Neural cell (in vitro differentiated cells): Measurements from ENCODE around the gene AMBP. TPM values are rescaled to one million over a fixed set of nuclear protein-coding genes. Genes with fewer than 3 reads are reported as not detected.

Source experiments
- H2AFZ ChIP-seq: fragments of 200-600, 300-800 bp; sonication (generic), shearing (Covaris generic); 2 replicates; pipeline ENCODE4 v1.6.0; 2014; ENCODE audit warnings: low read depth, mild to moderate bottlenecking, antibody characterized with exemption, low read length, moderate library complexity
- H3F3A ChIP-seq: fragments of 200-600 bp; shearing (Covaris generic); 2 replicates; pipeline ENCODE4 v1.6.1; 2016; ENCODE audit warnings: mild to moderate bottlenecking, moderate library complexity, mixed read lengths, antibody characterized with exemption, low read length; ENCODE audit not compliant: insufficient read depth, poor library complexity, severe bottlenecking
- H3K27ac ChIP-seq: fragments of 200-600, 300-800 bp; sonication (generic), shearing (Covaris generic); 2 replicates; pipeline ENCODE4 v1.5.1; 2014; ENCODE audit warnings: mild to moderate bottlenecking, low read length, moderate library complexity
- H3K27me3 ChIP-seq: fragments of 300-800, 200-600 bp; sonication (generic), shearing (Covaris generic); 2 replicates; pipeline ENCODE4 v1.6.0; 2014; ENCODE audit warnings: mild to moderate bottlenecking, low read depth, low read length, moderate library complexity; ENCODE audit not compliant: insufficient read depth
- H3K36me3 ChIP-seq: fragments of 300-800, 200-600 bp; sonication (generic), shearing (Covaris generic); 2 replicates; pipeline ENCODE4 v1.5.1; 2014; ENCODE audit warnings: mild to moderate bottlenecking, antibody characterized with exemption, low read length, moderate library complexity; ENCODE audit not compliant: insufficient read depth
- H3K4me2 ChIP-seq: fragments of 300-800, 200-600 bp; sonication (generic), shearing (Covaris generic); 2 replicates; pipeline ENCODE4 v1.6.0; 2014; ENCODE audit warnings: mild to moderate bottlenecking, low read length
- H3K4me3 ChIP-seq: fragments of 300-800, 200-600 bp; sonication (generic), shearing (Covaris generic); 2 replicates; pipeline ENCODE4 v1.5.1; 2014; ENCODE audit warnings: mild to moderate bottlenecking, low read length, moderate library complexity
- H3K79me2 ChIP-seq: fragments of 200-600 bp; shearing (Covaris generic); replicated peaks from 2 replicates; pipeline ENCODE4 v1.6.0; 2014; ENCODE audit warnings: mild to moderate bottlenecking, low read length, moderate library complexity; ENCODE audit not compliant: insufficient read depth
- H3K9ac ChIP-seq: fragments of 300-800, 200-600 bp; sonication (generic), shearing (Covaris generic); 2 replicates; pipeline ENCODE4 v1.6.1; 2016; ENCODE audit warnings: mild to moderate bottlenecking, low read length, mixed read lengths
- H3K9me2 ChIP-seq: fragments of 200-600 bp; shearing (Covaris generic); 2 replicates; pipeline ENCODE4 v1.6.1; 2016; ENCODE audit warnings: mild to moderate bottlenecking, low read length, mixed read lengths; ENCODE audit not compliant: insufficient read depth
- H3K9me3 ChIP-seq: fragments of 200-600, 300-800 bp; sonication (generic), shearing (Covaris generic); 2 replicates; pipeline ENCODE4 v1.6.1; 2016; ENCODE audit warnings: mild to moderate bottlenecking, mixed run types, low read length, moderate library complexity, mixed read lengths
- H4K20me1 ChIP-seq: fragments of 200-600 bp; shearing (Covaris generic); 2 replicates; pipeline ENCODE4 v1.6.1; 2016; ENCODE audit warnings: mild to moderate bottlenecking, mixed run types; ENCODE audit not compliant: insufficient read depth
- CTCF ChIP-seq: fragments of 450-650 bp; IDR thresholded peaks from 2 replicates; pipeline ENCODE4 v1.5.1; 2014; ENCODE audit warnings: antibody characterized with exemption, mild to moderate bottlenecking, moderate library complexity; ENCODE audit not compliant: poor library complexity, severe bottlenecking
- EP300 ChIP-seq: fragments of 450-650 bp; conservative IDR thresholded peaks from 2 replicates; pipeline ENCODE4 v1.6.1; 2014; ENCODE audit warnings: antibody characterized with exemption, mild to moderate bottlenecking, moderate library complexity; ENCODE audit not compliant: poor library complexity, severe bottlenecking
- EZH2 ChIP-seq: fragments of 200-600, 300-800 bp; shearing (Covaris generic), sonication (generic); IDR thresholded peaks from 2 replicates; pipeline ENCODE4 v1.6.1; 2014; ENCODE audit warnings: antibody characterized with exemption, low read length, borderline replicate concordance, mild to moderate bottlenecking; ENCODE audit not compliant: insufficient read depth, poor library complexity, severe bottlenecking
- MXI1 ChIP-seq: fragments of 450-650 bp; conservative IDR thresholded peaks from 2 replicates; pipeline ENCODE4 v1.6.1; 2014; ENCODE audit warnings: antibody characterized with exemption, mild to moderate bottlenecking; ENCODE audit not compliant: poor library complexity, severe bottlenecking
- POLR2AphosphoS5 ChIP-seq: IDR thresholded peaks from 2 replicates; pipeline ENCODE4 v1.6.1; 2012
- RAD21 ChIP-seq: fragments of 450-650 bp; conservative IDR thresholded peaks from 2 replicates; pipeline ENCODE4 v1.6.1; 2014; ENCODE audit warnings: antibody characterized with exemption, mild to moderate bottlenecking, moderate library complexity
- SMC3 ChIP-seq: fragments of 450-650 bp; conservative IDR thresholded peaks from 2 replicates; pipeline ENCODE4 v1.6.1; 2014; ENCODE audit warnings: antibody characterized with exemption, mild to moderate bottlenecking, moderate library complexity; ENCODE audit not compliant: poor library complexity
- TAF1 ChIP-seq: IDR thresholded peaks from 2 replicates; pipeline ENCODE4 v1.6.1; 2012; ENCODE audit warnings: low read depth
- polyA plus RNA-seq: library from polyadenylated mRNA; depleted of rRNA; stranded (reverse); fragments of >200 nt; gene quantifications from 2 replicates; pipeline ENCODE4 v1.2.3, GENCODE V29; 2014
- TF ChIP-seq, protein P1 (sequence below): IDR thresholded peaks from 2 replicates; pipeline ENCODE4 v1.6.1; 2012; ENCODE audit warnings: borderline replicate concordance

Gene AMBP
- polyA plus RNA-seq, 1 donor from 2014 or later: not detected

- H3K9me3 ChIP-seq: no peaks in the 10 kb centered on the region
- no peak overlapping the region for H3K9ac ChIP-seq
- H2AFZ ChIP-seq: no peak overlapping the region
- H3F3A ChIP-seq: no peaks in the 10 kb centered on the region
- no peaks in the 10 kb centered on the region for H3K9me2 ChIP-seq
- H3K36me3 ChIP-seq: no peaks in the 10 kb centered on the region
- H3K4me2 ChIP-seq: no peak overlapping the region
- H3K4me3 ChIP-seq: no peak overlapping the region
- H3K27ac ChIP-seq: no peak overlapping the region
- no peaks in the 10 kb centered on the region for H3K27me3 ChIP-seq
- TF ChIP-seq RAD21: no peak
- TF ChIP-seq, protein P1, sequence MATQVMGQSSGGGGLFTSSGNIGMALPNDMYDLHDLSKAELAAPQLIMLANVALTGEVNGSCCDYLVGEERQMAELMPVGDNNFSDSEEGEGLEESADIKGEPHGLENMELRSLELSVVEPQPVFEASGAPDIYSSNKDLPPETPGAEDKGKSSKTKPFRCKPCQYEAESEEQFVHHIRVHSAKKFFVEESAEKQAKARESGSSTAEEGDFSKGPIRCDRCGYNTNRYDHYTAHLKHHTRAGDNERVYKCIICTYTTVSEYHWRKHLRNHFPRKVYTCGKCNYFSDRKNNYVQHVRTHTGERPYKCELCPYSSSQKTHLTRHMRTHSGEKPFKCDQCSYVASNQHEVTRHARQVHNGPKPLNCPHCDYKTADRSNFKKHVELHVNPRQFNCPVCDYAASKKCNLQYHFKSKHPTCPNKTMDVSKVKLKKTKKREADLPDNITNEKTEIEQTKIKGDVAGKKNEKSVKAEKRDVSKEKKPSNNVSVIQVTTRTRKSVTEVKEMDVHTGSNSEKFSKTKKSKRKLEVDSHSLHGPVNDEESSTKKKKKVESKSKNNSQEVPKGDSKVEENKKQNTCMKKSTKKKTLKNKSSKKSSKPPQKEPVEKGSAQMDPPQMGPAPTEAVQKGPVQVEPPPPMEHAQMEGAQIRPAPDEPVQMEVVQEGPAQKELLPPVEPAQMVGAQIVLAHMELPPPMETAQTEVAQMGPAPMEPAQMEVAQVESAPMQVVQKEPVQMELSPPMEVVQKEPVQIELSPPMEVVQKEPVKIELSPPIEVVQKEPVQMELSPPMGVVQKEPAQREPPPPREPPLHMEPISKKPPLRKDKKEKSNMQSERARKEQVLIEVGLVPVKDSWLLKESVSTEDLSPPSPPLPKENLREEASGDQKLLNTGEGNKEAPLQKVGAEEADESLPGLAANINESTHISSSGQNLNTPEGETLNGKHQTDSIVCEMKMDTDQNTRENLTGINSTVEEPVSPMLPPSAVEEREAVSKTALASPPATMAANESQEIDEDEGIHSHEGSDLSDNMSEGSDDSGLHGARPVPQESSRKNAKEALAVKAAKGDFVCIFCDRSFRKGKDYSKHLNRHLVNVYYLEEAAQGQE: no peak
- TF ChIP-seq TAF1: no peak
- TF ChIP-seq MXI1: no peak
- TF ChIP-seq EZH2: no peak
- peak; percentile 16 for TF ChIP-seq SMC3
- TF ChIP-seq CTCF: peak; percentile 37
- TF ChIP-seq POLR2AphosphoS5: no peak
- no peak for TF ChIP-seq EP300
- no peaks in the 10 kb centered on the region for H3K79me2 ChIP-seq
- no peaks in the 10 kb centered on the region for H4K20me1 ChIP-seq
Observed at GRCh38 chr9:114033397-114034103, 44.5 kb downstream of the AMBP start.

GRCh38 chr9:114031948-114032840, 45.9 kb downstream of the AMBP start:
- no peak overlapping the region for H3K9ac ChIP-seq
- no peaks in the 10 kb centered on the region for H4K20me1 ChIP-seq
- H3K27me3 ChIP-seq: no peaks in the 10 kb centered on the region
- no peak for TF ChIP-seq EP300
- no peak for TF ChIP-seq TAF1
- TF ChIP-seq EZH2: no peak
- no peak for TF ChIP-seq RAD21
- TF ChIP-seq MXI1: no peak
- TF ChIP-seq, protein P1: no peak
- no peak for TF ChIP-seq SMC3
- no peak for TF ChIP-seq POLR2AphosphoS5
- TF ChIP-seq CTCF: no peak
- H2AFZ ChIP-seq: no peak overlapping the region
- no peaks in the 10 kb centered on the region for H3F3A ChIP-seq
- no peaks in the 10 kb centered on the region for H3K36me3 ChIP-seq
- H3K9me3 ChIP-seq: no peaks in the 10 kb centered on the region
- H3K27ac ChIP-seq: no peak overlapping the region
- H3K79me2 ChIP-seq: no peaks in the 10 kb centered on the region
- H3K4me3 ChIP-seq: no peak overlapping the region
- no peak overlapping the region for H3K4me2 ChIP-seq
- H3K9me2 ChIP-seq: no peaks in the 10 kb centered on the region
